HEK293 (cell line): ENCODE results near the gene SLC16A11.

Experiments used
- FEZF1 ChIP-seq: fragments of 450-650 bp; formaldehyde crosslinking; IDR thresholded peaks from 2 replicates; pipeline ENCODE4 v1.5.1; 2016; ENCODE audit warnings: missing biosample characterization, missing genetic modification characterization
- GLIS2 ChIP-seq: fragments of 450-650 bp; formaldehyde crosslinking; IDR thresholded peaks from 2 replicates; pipeline ENCODE4 v1.5.1; 2016; ENCODE audit warnings: missing biosample characterization, missing genetic modification characterization
- KLF1 ChIP-seq: fragments of 450-650 bp; formaldehyde crosslinking; IDR thresholded peaks from 2 replicates; pipeline ENCODE4 v1.5.1; 2016; ENCODE audit warnings: missing biosample characterization, missing genetic modification characterization
- KLF9 ChIP-seq: fragments of 450-650 bp; formaldehyde crosslinking; IDR thresholded peaks from 2 replicates; pipeline ENCODE4 v1.5.1; 2016; ENCODE audit warnings: missing biosample characterization, missing genetic modification characterization, low read depth
- OSR2 ChIP-seq: fragments of 450-650 bp; formaldehyde crosslinking; IDR thresholded peaks from 2 replicates; pipeline ENCODE4 v1.5.1; 2016; ENCODE audit warnings: missing biosample characterization, missing genetic modification characterization
- PRDM1 ChIP-seq: fragments of 450-650 bp; formaldehyde crosslinking; IDR thresholded peaks from 2 replicates; pipeline ENCODE4; 2016; ENCODE audit warnings: missing biosample characterization, missing genetic modification characterization
- SCRT1 ChIP-seq: fragments of 450-650 bp; formaldehyde crosslinking; IDR thresholded peaks from 2 replicates; pipeline ENCODE4 v1.5.1; 2016; ENCODE audit warnings: missing biosample characterization, missing genetic modification characterization, borderline replicate concordance
- SCRT2 ChIP-seq: fragments of 450-650 bp; formaldehyde crosslinking; IDR thresholded peaks from 2 replicates; pipeline ENCODE4 v1.5.1; 2016; ENCODE audit warnings: missing biosample characterization, missing genetic modification characterization
- SP2 ChIP-seq: fragments of 450-650 bp; formaldehyde crosslinking; IDR thresholded peaks from 2 replicates; pipeline ENCODE4 v1.5.1; 2016; ENCODE audit warnings: missing biosample characterization, missing genetic modification characterization
- ZBTB20 ChIP-seq: fragments of 450-650 bp; formaldehyde crosslinking; IDR thresholded peaks from 2 replicates; pipeline ENCODE4 v1.5.1; 2016; ENCODE audit warnings: missing biosample characterization, missing genetic modification characterization
- ZFHX2 ChIP-seq: fragments of 450-650 bp; formaldehyde crosslinking; conservative IDR thresholded peaks from 2 replicates; pipeline ENCODE4 v1.5.1; 2016; ENCODE audit warnings: missing biosample characterization, missing genetic modification characterization
- ZNF10 ChIP-seq: fragments of 450-650 bp; formaldehyde crosslinking; IDR thresholded peaks from 2 replicates; pipeline ENCODE4 v1.5.1; 2017; ENCODE audit warnings: missing biosample characterization, missing genetic modification characterization
- ZNF157 ChIP-seq: fragments of 450-650 bp; formaldehyde crosslinking; IDR thresholded peaks from 2 replicates; pipeline ENCODE4 v1.5.1; 2016; ENCODE audit warnings: missing biosample characterization, missing genetic modification characterization
- ZNF248 ChIP-seq: fragments of 450-650 bp; formaldehyde crosslinking; IDR thresholded peaks from 2 replicates; pipeline ENCODE4 v1.5.1; 2017; ENCODE audit warnings: missing biosample characterization, missing genetic modification characterization
- ZNF324 ChIP-seq: fragments of 450-650 bp; formaldehyde crosslinking; IDR thresholded peaks from 2 replicates; pipeline ENCODE4 v1.5.1; 2016; ENCODE audit warnings: missing biosample characterization, missing genetic modification characterization
- ZNF335 ChIP-seq: fragments of 450-650 bp; formaldehyde crosslinking; conservative IDR thresholded peaks from 2 replicates; pipeline ENCODE4 v1.5.1; 2016; ENCODE audit warnings: missing biosample characterization, missing genetic modification characterization
- ZNF514 ChIP-seq: fragments of 450-650 bp; formaldehyde crosslinking; IDR thresholded peaks from 2 replicates; pipeline ENCODE4 v1.5.1; 2016; ENCODE audit warnings: missing biosample characterization, missing genetic modification characterization
- ZNF530 ChIP-seq: fragments of 450-650 bp; formaldehyde crosslinking; IDR thresholded peaks from 2 replicates; pipeline ENCODE4 v1.5.1; 2016; ENCODE audit warnings: low read depth, missing biosample characterization, missing genetic modification characterization
- ZNF544 ChIP-seq: fragments of 450-650 bp; formaldehyde crosslinking; IDR thresholded peaks from 2 replicates; pipeline ENCODE4 v1.5.0; 2017; ENCODE audit warnings: missing biosample characterization, missing genetic modification characterization
- ZNF571 ChIP-seq: fragments of 450-650 bp; formaldehyde crosslinking; IDR thresholded peaks from 2 replicates; pipeline ENCODE4 v1.5.0; 2017; ENCODE audit warnings: missing biosample characterization, missing genetic modification characterization
- ZNF707 ChIP-seq: fragments of 450-650 bp; formaldehyde crosslinking; IDR thresholded peaks from 2 replicates; pipeline ENCODE4 v1.5.1; 2016; ENCODE audit warnings: missing biosample characterization, missing genetic modification characterization
- ZNF777 ChIP-seq: fragments of 450-650 bp; formaldehyde crosslinking; IDR thresholded peaks from 2 replicates; pipeline ENCODE4 v1.5.1; 2017; ENCODE audit warnings: missing biosample characterization, missing genetic modification characterization, borderline replicate concordance
- ZSCAN16 ChIP-seq: fragments of 450-650 bp; formaldehyde crosslinking; IDR thresholded peaks from 2 replicates; pipeline ENCODE4 v1.5.1; 2016; ENCODE audit warnings: missing biosample characterization, missing genetic modification characterization
- TF ChIP-seq, protein P1 (sequence below): fragments of 450-650 bp; formaldehyde crosslinking; IDR thresholded peaks from 2 replicates; pipeline ENCODE4 v1.5.1; 2016; ENCODE audit warnings: missing biosample characterization, missing genetic modification characterization
- TF ChIP-seq, protein P2 (sequence below): fragments of 450-650 bp; formaldehyde crosslinking; IDR thresholded peaks from 2 replicates; pipeline ENCODE4 v1.5.1; 2016; ENCODE audit warnings: missing biosample characterization, missing genetic modification characterization, low read depth
- TF ChIP-seq, protein P3 (sequence below): fragments of 450-650 bp; formaldehyde crosslinking; IDR thresholded peaks from 2 replicates; pipeline ENCODE4 v1.5.1; 2016; ENCODE audit warnings: missing biosample characterization, missing genetic modification characterization
- TF ChIP-seq, protein P4 (sequence below): fragments of 450-650 bp; formaldehyde crosslinking; IDR thresholded peaks from 2 replicates; pipeline ENCODE4 v1.5.1; 2016; ENCODE audit warnings: missing biosample characterization, missing genetic modification characterization
- TF ChIP-seq, protein P5 (sequence below): sonication (generic); formaldehyde crosslinking; IDR thresholded peaks from 2 replicates; pipeline ENCODE4 v1.8.1; 2022; ENCODE audit warnings: mild to moderate bottlenecking, moderate library complexity, missing genetic modification reagents
- TF ChIP-seq, protein P6 (sequence below): fragments of 450-650 bp; formaldehyde crosslinking; IDR thresholded peaks from 2 replicates; pipeline ENCODE4 v1.5.1; 2016; ENCODE audit warnings: missing biosample characterization, missing genetic modification characterization

The SLC16A11 gene

DNA sequence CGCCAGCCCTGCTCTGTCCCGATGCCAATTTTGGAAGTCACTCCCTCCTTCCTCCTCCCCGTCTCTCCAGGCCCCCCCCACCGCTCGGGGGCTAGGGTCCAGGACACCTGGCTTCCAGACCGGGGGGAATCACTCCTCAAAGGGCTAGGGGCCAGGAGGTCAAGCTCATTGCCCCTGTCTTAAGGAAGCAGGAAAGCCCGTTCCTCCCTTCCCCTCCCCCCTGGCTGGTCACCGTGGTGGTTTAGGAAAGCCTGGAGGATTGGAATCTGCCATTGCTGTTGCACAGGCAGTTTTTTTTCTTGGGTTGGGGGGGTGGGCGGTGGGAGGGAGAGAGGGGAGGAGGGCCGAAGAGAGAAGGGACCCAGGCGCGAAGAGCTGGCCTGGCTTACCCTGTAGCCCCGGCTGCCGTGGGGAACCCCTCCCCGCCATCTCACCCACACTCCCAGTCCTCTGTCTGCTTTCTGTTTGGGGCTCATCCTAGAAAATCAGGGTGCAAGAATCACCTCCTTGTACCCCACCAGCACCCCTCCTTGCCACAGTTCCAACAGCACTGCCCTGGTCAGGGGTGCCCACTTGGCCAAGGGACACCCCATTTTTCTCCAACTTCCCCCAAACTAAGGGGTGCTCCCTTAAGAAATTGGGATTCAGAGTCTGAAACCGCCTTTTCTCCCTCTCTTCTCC lies 23.9 kb downstream of the SLC16A11 start (continued):
- no peak for TF ChIP-seq ZNF777 (tag by site-specific recombination)
- TF ChIP-seq, protein P1, sequence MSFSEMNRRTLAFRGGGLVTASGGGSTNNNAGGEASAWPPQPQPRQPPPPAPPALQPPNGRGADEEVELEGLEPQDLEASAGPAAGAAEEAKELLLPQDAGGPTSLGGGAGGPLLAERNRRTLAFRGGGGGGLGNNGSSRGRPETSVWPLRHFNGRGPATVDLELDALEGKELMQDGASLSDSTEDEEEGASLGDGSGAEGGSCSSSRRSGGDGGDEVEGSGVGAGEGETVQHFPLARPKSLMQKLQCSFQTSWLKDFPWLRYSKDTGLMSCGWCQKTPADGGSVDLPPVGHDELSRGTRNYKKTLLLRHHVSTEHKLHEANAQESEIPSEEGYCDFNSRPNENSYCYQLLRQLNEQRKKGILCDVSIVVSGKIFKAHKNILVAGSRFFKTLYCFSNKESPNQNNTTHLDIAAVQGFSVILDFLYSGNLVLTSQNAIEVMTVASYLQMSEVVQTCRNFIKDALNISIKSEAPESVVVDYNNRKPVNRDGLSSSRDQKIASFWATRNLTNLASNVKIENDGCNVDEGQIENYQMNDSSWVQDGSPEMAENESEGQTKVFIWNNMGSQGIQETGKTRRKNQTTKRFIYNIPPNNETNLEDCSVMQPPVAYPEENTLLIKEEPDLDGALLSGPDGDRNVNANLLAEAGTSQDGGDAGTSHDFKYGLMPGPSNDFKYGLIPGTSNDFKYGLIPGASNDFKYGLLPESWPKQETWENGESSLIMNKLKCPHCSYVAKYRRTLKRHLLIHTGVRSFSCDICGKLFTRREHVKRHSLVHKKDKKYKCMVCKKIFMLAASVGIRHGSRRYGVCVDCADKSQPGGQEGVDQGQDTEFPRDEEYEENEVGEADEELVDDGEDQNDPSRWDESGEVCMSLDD (tag by site-specific recombination): peak; percentile 98
- TF ChIP-seq, protein P2, sequence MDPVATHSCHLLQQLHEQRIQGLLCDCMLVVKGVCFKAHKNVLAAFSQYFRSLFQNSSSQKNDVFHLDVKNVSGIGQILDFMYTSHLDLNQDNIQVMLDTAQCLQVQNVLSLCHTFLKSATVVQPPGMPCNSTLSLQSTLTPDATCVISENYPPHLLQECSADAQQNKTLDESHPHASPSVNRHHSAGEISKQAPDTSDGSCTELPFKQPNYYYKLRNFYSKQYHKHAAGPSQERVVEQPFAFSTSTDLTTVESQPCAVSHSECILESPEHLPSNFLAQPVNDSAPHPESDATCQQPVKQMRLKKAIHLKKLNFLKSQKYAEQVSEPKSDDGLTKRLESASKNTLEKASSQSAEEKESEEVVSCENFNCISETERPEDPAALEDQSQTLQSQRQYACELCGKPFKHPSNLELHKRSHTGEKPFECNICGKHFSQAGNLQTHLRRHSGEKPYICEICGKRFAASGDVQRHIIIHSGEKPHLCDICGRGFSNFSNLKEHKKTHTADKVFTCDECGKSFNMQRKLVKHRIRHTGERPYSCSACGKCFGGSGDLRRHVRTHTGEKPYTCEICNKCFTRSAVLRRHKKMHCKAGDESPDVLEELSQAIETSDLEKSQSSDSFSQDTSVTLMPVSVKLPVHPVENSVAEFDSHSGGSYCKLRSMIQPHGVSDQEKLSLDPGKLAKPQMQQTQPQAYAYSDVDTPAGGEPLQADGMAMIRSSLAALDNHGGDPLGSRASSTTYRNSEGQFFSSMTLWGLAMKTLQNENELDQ (tag by site-specific recombination): no peak
- TF ChIP-seq ZNF324 (tag by site-specific recombination): 0 out of 2 replicates have a peak, but pooled peaks have one; percentile 32
- TF ChIP-seq GLIS2: peak; percentile 32; the same call in 1 of the 2 replicates
- TF ChIP-seq ZNF157 (tag by site-specific recombination): no peak
- TF ChIP-seq KLF1: no peak
- TF ChIP-seq SP2 (tag by site-specific recombination): peak; percentile 49
- TF ChIP-seq KLF9: no peak
- no peak for TF ChIP-seq ZNF544 (tag by site-specific recombination)
- TF ChIP-seq ZNF335: peak; percentile 52
- TF ChIP-seq ZFHX2 (tag by site-specific recombination): peak; percentile 53; the same call in 1 of the 2 replicates
- no peak for TF ChIP-seq ZSCAN16 (tag by site-specific recombination)
- TF ChIP-seq, protein P3, sequence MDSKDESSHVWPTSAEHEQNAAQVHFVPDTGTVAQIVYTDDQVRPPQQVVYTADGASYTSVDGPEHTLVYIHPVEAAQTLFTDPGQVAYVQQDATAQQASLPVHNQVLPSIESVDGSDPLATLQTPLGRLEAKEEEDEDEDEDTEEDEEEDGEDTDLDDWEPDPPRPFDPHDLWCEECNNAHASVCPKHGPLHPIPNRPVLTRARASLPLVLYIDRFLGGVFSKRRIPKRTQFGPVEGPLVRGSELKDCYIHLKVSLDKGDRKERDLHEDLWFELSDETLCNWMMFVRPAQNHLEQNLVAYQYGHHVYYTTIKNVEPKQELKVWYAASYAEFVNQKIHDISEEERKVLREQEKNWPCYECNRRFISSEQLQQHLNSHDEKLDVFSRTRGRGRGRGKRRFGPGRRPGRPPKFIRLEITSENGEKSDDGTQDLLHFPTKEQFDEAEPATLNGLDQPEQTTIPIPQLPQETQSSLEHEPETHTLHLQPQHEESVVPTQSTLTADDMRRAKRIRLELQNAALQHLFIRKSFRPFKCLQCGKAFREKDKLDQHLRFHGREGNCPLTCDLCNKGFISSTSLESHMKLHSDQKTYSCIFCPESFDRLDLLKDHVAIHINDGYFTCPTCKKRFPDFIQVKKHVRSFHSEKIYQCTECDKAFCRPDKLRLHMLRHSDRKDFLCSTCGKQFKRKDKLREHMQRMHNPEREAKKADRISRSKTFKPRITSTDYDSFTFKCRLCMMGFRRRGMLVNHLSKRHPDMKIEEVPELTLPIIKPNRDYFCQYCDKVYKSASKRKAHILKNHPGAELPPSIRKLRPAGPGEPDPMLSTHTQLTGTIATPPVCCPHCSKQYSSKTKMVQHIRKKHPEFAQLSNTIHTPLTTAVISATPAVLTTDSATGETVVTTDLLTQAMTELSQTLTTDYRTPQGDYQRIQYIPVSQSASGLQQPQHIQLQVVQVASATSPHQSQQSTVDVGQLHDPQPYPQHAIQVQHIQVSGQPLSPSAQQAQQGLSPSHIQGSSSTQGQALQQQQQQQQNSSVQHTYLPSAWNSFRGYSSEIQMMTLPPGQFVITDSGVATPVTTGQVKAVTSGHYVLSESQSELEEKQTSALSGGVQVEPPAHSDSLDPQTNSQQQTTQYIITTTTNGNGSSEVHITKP: peak; percentile 54
- TF ChIP-seq, protein P4, sequence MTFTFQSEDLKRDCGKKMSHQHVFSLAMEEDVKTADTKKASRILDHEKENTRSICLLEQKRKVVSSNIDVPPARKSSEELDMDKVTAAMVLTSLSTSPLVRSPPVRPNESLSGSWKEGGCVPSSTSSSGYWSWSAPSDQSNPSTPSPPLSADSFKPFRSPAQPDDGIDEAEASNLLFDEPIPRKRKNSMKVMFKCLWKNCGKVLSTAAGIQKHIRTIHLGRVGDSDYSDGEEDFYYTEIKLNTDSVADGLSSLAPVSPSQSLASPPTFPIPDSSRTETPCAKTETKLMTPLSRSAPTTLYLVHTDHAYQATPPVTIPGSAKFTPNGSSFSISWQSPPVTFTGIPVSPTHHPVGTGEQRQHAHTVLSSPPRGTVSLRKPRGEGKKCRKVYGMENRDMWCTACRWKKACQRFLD (tag by site-specific recombination): no peak
- no peak for TF ChIP-seq FEZF1
- no peak for TF ChIP-seq PRDM1 (tag by site-specific recombination)
- TF ChIP-seq, protein P5, sequence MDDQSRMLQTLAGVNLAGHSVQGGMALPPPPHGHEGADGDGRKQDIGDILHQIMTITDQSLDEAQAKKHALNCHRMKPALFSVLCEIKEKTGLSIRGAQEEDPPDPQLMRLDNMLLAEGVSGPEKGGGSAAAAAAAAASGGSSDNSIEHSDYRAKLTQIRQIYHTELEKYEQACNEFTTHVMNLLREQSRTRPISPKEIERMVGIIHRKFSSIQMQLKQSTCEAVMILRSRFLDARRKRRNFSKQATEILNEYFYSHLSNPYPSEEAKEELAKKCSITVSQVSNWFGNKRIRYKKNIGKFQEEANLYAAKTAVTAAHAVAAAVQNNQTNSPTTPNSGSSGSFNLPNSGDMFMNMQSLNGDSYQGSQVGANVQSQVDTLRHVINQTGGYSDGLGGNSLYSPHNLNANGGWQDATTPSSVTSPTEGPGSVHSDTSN (CRISPR knock-in tag): no peak
- no peak for TF ChIP-seq ZNF530 (tag by site-specific recombination)
- no peak for TF ChIP-seq ZBTB20 (tag by site-specific recombination)
- 0 out of 2 replicates have a peak, but pooled peaks have one; percentile 22 for TF ChIP-seq SCRT2
- TF ChIP-seq OSR2: no peak
- no peak for TF ChIP-seq ZNF10
- TF ChIP-seq SCRT1: no peak
- no peak for TF ChIP-seq ZNF248 (tag by site-specific recombination)
- TF ChIP-seq ZNF571 (tag by site-specific recombination): no peak
- TF ChIP-seq, protein P6, sequence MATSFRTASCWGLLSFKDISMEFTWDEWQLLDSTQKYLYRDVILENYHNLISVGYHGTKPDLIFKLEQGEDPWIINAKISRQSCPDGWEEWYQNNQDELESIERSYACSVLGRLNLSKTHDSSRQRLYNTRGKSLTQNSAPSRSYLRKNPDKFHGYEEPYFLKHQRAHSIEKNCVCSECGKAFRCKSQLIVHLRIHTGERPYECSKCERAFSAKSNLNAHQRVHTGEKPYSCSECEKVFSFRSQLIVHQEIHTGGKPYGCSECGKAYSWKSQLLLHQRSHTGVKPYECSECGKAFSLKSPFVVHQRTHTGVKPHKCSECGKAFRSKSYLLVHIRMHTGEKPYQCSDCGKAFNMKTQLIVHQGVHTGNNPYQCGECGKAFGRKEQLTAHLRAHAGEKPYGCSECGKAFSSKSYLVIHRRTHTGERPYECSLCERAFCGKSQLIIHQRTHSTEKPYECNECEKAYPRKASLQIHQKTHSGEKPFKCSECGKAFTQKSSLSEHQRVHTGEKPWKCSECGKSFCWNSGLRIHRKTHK (tag by site-specific recombination): no peak
- TF ChIP-seq ZNF514: no peak
- TF ChIP-seq ZNF707 (tag by site-specific recombination): no peak
